ENCODE data around the gene NKD1. TPM values are rescaled to one million over a fixed set of nuclear protein-coding genes. Genes with fewer than 3 reads are reported as not detected.

Gene NKD1
- total RNA-seq, 4 donors from 2014 or later = 1.8 to 9.1 (median 2.6) TPM

DNA sequence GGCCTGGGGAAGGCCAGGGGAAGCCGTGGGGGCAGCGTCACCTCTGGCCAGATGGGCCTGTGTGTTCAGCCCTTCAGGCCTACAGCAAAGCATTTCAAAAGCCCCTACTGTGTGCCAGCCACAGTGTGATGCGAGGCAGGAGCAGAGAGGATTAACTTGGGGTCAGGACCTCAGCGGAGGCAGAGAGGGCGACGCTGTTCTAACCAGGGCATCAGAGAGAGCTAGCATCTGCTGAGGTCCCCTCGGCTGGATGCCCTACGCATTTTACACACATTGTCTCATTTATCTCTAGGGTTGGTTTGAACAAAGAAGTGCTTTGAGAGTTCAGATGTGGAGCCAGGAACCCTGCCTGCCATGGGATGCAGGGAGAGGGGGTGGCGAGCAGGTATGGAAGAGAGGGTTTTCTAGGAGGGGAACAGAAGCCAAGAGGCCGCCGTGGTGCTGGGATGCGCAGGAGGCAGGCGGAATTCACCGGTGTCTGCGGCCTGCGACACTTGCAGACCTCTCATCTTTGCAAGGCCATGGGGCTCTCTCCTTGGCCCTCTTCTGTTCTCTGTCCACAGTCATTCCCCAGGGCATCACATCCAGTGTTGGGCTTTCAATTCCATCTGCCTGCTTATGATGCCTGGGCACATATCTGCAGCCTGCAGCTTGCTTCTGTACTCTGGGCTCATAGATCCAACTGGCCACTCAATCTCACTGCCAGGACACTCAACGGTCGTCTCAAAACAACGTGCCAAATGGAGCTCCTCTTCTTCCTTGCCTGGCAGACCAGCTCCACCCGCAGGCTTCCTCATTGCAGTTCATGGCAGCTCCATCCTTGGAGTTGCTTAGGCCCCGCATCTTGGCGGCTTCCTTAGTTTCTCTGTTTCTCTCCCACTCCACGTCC lies 8.1 kb upstream of the NKD1 start:
- no peaks in the 10 kb centered on the region for H3K36me3 ChIP-seq
- no peaks in the 10 kb centered on the region for H3K27me3 ChIP-seq
- 88% methylated on average over 23 of the region's 23 CpGs for WGBS
- no peak overlapping the region for H3K4me3 ChIP-seq
- TF ChIP-seq POLR2AphosphoS5 (IDR thresholded peaks at IDR 0.05) (no peak), EP300 (IDR thresholded peaks at IDR 0.05) (no peak), POLR2A (IDR thresholded peaks at IDR 0.05) (no peak)
- TF ChIP-seq, protein P1, sequence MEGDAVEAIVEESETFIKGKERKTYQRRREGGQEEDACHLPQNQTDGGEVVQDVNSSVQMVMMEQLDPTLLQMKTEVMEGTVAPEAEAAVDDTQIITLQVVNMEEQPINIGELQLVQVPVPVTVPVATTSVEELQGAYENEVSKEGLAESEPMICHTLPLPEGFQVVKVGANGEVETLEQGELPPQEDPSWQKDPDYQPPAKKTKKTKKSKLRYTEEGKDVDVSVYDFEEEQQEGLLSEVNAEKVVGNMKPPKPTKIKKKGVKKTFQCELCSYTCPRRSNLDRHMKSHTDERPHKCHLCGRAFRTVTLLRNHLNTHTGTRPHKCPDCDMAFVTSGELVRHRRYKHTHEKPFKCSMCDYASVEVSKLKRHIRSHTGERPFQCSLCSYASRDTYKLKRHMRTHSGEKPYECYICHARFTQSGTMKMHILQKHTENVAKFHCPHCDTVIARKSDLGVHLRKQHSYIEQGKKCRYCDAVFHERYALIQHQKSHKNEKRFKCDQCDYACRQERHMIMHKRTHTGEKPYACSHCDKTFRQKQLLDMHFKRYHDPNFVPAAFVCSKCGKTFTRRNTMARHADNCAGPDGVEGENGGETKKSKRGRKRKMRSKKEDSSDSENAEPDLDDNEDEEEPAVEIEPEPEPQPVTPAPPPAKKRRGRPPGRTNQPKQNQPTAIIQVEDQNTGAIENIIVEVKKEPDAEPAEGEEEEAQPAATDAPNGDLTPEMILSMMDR (IDR thresholded peaks at IDR 0.05) = no peak
- DNase-seq (ENCODE audit: low spot score in 2 of 2) = peak in 1 of 2 donors; percentile 74
- H3K4me1 ChIP-seq = no peaks in the 10 kb centered on the region
- H3K9me3 ChIP-seq = no peaks in the 10 kb centered on the region
- H3K27ac ChIP-seq = no peak overlapping the region

DNA sequence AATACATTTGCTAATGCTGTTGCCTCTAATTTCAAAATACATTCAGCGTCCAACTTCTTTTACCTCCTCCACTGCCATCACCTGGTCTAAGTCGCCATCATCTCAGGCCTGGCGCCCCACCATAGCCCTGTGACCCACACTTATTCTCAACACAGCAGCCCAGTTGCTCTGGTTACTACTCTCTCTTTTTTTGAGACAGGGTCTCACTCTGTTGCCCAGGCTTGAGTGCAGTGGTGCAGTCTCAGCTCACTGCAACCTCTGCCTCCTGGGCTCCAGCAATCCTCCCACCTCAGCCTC lies 7.5 kb upstream of the NKD1 start:
- H3K4me1 ChIP-seq = no peaks in the 10 kb centered on the region
- no peak overlapping the region for H3K27ac ChIP-seq
- 96% methylated on average over 3 of the region's 3 CpGs for WGBS
- H3K9me3 ChIP-seq = no peaks in the 10 kb centered on the region
- no peaks in the 10 kb centered on the region for H3K36me3 ChIP-seq
- no peak for DNase-seq (ENCODE audit: low spot score in 2 of 2)
- H3K4me3 ChIP-seq = no peak overlapping the region
- TF ChIP-seq, protein P1 (IDR thresholded peaks at IDR 0.05) = no peak
- TF ChIP-seq POLR2AphosphoS5 (IDR thresholded peaks at IDR 0.05) (no peak), POLR2A (IDR thresholded peaks at IDR 0.05) (no peak), EP300 (IDR thresholded peaks at IDR 0.05) (no peak)
- H3K27me3 ChIP-seq = no peaks in the 10 kb centered on the region

DNA sequence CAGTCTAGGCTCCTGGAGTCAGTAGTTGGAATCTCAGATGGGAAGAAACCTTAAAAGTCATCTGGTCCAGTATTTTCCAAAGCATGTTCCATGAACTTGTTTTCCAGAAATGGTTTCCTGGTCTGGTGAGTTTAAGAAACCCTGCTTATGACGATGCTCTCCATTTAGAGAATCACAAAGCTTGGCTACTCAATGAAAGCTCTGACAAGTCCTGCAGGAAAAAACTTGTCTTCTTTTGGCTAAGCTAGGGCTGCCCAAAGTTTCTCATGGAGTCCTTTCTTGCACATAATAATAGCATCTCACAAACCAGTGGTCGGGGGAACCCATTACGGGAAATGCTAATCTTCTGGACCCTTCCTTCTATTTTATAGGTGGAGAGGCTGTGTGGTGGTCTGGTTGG lies 5.5 kb upstream of the NKD1 start:
- no peaks in the 10 kb centered on the region for H3K9me3 ChIP-seq
- DNase-seq (ENCODE audit: low spot score in 2 of 2) = no peak
- H3K36me3 ChIP-seq = no peaks in the 10 kb centered on the region
- no peak overlapping the region for H3K4me3 ChIP-seq
- H3K4me1 ChIP-seq = peaks cover 6% of the 10 kb centered on the region
- no peaks in the 10 kb centered on the region for H3K27me3 ChIP-seq
- H3K27ac ChIP-seq = no peak overlapping the region
- 86% methylated on average over 3 of the region's 3 CpGs for WGBS
- TF ChIP-seq POLR2AphosphoS5 (IDR thresholded peaks at IDR 0.05) = no peak

DNA sequence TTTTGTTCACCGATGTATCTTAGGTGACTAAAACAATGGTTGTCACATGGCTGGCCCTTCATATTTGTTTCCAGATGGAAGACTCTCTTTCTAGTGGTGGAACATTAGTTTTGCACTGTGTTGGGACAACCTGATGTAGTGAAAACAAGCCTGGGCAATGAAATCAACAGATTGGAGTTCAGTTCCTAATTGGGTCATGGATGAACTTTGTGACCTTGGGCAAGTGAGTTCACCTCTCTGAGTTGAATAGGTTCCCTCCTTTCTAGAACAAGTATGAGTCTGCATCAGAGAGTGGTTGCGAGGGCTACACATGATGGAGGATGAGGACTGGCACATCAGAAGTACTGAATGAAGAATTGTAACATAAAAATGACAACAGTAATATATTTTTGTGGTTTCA lies 2.1 kb upstream of the NKD1 start:
- H3K4me1 ChIP-seq = peaks cover 14% of the 10 kb centered on the region
- TF ChIP-seq POLR2AphosphoS5 (IDR thresholded peaks at IDR 0.05) (no peak), EP300 (IDR thresholded peaks at IDR 0.05) (no peak), POLR2A (IDR thresholded peaks at IDR 0.05) (no peak)
- TF ChIP-seq, protein P1 (IDR thresholded peaks at IDR 0.05) = no peak
- H3K27me3 ChIP-seq = peaks cover 4% of the 10 kb centered on the region
- H3K4me3 ChIP-seq = no peak overlapping the region
- H3K27ac ChIP-seq = no peak overlapping the region
- DNase-seq (ENCODE audit: low spot score in 2 of 2) = no peak
- 94% methylated on average over 2 of the region's 2 CpGs for WGBS
- no peaks in the 10 kb centered on the region for H3K9me3 ChIP-seq
- no peaks in the 10 kb centered on the region for H3K36me3 ChIP-seq

DNA sequence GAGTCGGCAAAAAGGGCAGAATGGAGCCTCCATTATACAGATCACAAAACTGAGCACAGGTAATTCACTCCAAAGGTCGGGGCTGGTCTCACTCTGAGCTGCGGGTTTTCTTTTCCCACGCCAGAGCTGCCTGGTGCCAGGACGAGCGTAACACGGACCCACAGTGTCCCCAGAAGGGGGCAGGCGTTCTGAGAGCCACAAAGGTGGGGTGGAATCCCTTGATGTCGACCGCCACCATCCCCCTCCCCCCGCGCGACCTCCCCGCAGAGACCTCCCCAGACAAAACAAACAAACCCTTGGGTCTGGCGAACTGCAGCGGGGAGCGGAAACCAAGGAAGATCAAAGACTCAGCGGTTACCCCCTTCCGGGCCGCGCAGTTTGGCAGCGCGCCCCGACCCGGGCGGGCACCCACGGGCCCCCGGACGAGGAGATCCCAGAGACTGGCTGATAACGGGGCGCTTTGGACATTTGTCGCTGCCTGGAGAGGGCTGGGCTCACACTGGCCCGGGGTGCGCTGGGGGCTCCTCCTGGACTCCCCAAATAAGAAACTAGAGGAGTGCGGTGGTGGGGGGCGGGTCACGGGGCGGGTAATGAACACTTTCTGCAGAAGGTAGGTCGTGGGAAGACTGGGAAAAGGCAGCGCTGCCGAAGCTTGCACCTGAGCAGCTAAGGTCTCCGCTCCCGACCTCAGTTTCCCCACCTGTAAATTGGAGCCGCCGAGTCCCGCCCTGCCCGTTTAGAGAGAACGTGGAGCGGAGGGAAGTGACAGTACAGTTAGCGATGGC lies 664 bp upstream of the NKD1 start:
- DNase-seq (ENCODE audit: low spot score in 2 of 2) = peak in 1 of 2 donors; percentile 71
- Histone ChIP-seq H3K27ac (no peak overlapping the region), H3K9me3 (no peaks in the 10 kb centered on the region), H3K4me3 (peak overlapping the region; percentile 73), H3K36me3 (no peaks in the 10 kb centered on the region), H3K4me1 (peaks cover 14% of the 10 kb centered on the region), H3K27me3 (peaks cover 4% of the 10 kb centered on the region)
- no peak for TF ChIP-seq EP300 (IDR thresholded peaks at IDR 0.05)
- WGBS = 3% methylated on average over 30 of the region's 50 CpGs

DNA sequence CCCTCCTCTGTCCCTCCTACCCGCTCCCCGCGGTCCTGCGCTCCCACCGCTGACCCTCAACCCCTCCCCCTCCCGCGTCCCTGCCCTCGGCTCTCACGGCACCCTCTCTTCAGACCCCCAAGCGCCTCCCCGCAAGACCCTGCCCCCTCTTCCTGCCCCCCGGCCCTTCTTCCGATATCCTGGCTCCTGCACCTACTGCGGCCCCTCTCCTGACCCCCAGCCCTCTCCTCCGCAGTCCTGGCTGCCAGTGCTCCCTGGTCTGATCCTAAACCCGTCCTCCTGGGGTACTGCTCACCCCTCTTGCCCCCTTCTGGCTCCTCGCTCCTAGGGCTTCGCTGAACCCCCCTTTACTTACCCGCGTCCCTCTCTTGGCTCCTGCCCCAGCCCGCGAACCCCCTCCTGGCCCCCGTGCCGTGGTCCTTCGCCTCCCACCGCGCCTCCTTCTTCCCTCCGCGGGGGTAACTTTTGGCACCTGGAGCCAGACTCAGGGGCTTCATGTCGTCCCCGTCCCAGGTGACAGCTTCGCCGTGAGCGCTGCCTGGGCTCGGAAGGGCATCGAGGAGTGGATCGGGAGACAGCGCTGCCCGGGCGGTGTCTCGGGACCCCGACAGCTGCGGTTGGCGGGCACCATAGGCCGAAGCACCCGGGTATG lies 839 bp downstream of the NKD1 start:
- peak overlapping the region; percentile 68 for H3K27ac ChIP-seq
- TF ChIP-seq, protein P1 (IDR thresholded peaks at IDR 0.05) = no peak
- TF ChIP-seq POLR2AphosphoS5 (IDR thresholded peaks at IDR 0.05) = no peak

More for the DNA sequence above, 839 bp downstream of the NKD1 start:
- peak in 1 of 2 donors; percentile 68 for DNase-seq (ENCODE audit: low spot score in 2 of 2)
- Histone ChIP-seq H3K4me3 (peak overlapping the region; percentile 73), H3K4me1 (peaks cover 14% of the 10 kb centered on the region), H3K27me3 (peaks cover 4% of the 10 kb centered on the region), H3K36me3 (no peaks in the 10 kb centered on the region), H3K9me3 (no peaks in the 10 kb centered on the region)
- WGBS = 21% methylated on average over 45 of the region's 46 CpGs
